ENCODE data around the gene XRCC5.

DNA sequence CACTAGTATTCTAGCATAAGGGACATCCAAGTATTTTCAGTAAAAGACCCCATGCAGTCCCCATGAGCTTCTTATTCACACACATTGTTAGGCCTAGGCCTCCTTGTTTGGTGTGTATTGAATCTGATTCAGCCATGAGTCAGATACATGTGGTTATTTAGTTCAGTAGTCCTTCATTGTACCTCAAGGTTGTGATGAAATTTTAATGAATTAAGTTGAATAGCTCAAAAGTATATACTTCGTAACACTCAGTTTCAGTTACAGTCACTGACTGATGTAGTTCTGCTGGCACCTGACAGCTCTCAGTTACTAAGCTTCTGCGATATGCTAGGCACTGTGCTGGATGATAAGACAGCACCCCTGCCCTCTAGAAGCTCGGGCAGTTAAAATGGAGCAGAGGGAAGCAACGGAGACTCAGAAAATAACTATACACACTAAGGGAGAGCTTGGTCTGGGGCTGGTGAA is 86.4 kb downstream of the XRCC5 start:
- TF ChIP-seq POLR2A (IDR thresholded peaks at IDR 0.05; ENCODE audit: low read depth, low read length), result no peak
- no peak for TF ChIP-seq POLR2AphosphoS5 (IDR thresholded peaks at IDR 0.05; ENCODE audit: low read depth, low read length)
- TF ChIP-seq POU2F2 (IDR thresholded peaks at IDR 0.05; ENCODE audit: low read depth, low read length), result no peak
- no peak for TF ChIP-seq SPI1 (IDR thresholded peaks at IDR 0.05; ENCODE audit: low read depth, low read length)

All from GM12891 (cell line).